OCI-LY1 (cell line): ENCODE measurements around the gene CHST6.
A peak's percentile ranks its signal among the peaks of the same experiment; 100 is the strongest.

Experiments used
- H2AFZ ChIP-seq: fragments of 200-600 bp; sonication (generic), shearing (Covaris generic); 2 replicates; pipeline ENCODE4 v1.6.0; 2014; ENCODE audit warnings: antibody characterized with exemption, mild to moderate bottlenecking, low read length
- H3F3A ChIP-seq: fragments of 200-600 bp; sonication (generic), shearing (Covaris generic); 2 replicates; pipeline ENCODE4 v1.6.0; 2014; ENCODE audit warnings: mild to moderate bottlenecking, antibody characterized with exemption, low read length, moderate library complexity; ENCODE audit not compliant: insufficient read depth
- H3K27ac ChIP-seq: fragments of 200-600 bp; sonication (generic); 2 replicates; pipeline ENCODE4 v1.5.1; 2014; ENCODE audit warnings: low read length, mixed run types, mild to moderate bottlenecking, low read depth; ENCODE audit not compliant: poor library complexity, severe bottlenecking
- H3K27me3 ChIP-seq: fragments of 200-600 bp; sonication (generic); 2 replicates; pipeline ENCODE4 v1.6.0; 2014; ENCODE audit warnings: antibody characterized with exemption, mild to moderate bottlenecking, low read length, moderate library complexity; ENCODE audit not compliant: insufficient read depth
- H3K36me3 ChIP-seq: fragments of 200-600 bp; sonication (generic); 2 replicates; pipeline ENCODE4 v1.6.1; 2014; ENCODE audit warnings: mild to moderate bottlenecking, antibody characterized with exemption, low read length, moderate library complexity, mixed read lengths; ENCODE audit not compliant: insufficient read depth
- H3K4me1 ChIP-seq: fragments of 200-600 bp; sonication (generic); 2 replicates; pipeline ENCODE4 v1.5.1; 2014; ENCODE audit warnings: mild to moderate bottlenecking, low read length, moderate library complexity; ENCODE audit not compliant: insufficient read depth, severe bottlenecking
- H3K4me2 ChIP-seq: fragments of 200-600 bp; sonication (generic), shearing (Covaris generic); 2 replicates; pipeline ENCODE4 v1.6.1; 2014; ENCODE audit warnings: low read length
- H3K4me3 ChIP-seq: fragments of 200-600 bp; sonication (generic); 2 replicates; pipeline ENCODE4 v1.5.1; 2014; ENCODE audit warnings: low read length, low read depth, mild to moderate bottlenecking, mixed read lengths; ENCODE audit not compliant: poor library complexity, severe bottlenecking
- H3K79me2 ChIP-seq: fragments of 200-600 bp; shearing (Covaris generic); 2 replicates; pipeline ENCODE4 v1.6.1; 2016; ENCODE audit warnings: mixed run types, low read length, mixed read lengths; ENCODE audit not compliant: insufficient read depth
- H3K9ac ChIP-seq: fragments of 200-600 bp; sonication (generic), shearing (Covaris generic); 2 replicates; pipeline ENCODE4 v1.6.1; 2014; ENCODE audit warnings: mild to moderate bottlenecking, low read length, mixed read lengths
- H3K9me2 ChIP-seq: fragments of 200-600 bp; sonication (generic), shearing (Covaris generic); 2 replicates; pipeline ENCODE4 v1.6.1; 2014; ENCODE audit warnings: low read depth, mild to moderate bottlenecking, low read length, mixed read lengths
- H3K9me3 ChIP-seq: fragments of 200-600 bp; shearing (Covaris generic); 2 replicates; pipeline ENCODE4 v1.6.1; 2014; ENCODE audit warnings: low read length, mixed read lengths
- H4K20me1 ChIP-seq: fragments of 200-600 bp; sonication (generic), shearing (Covaris generic); 2 replicates; pipeline ENCODE4 v1.6.0; 2016; ENCODE audit warnings: mild to moderate bottlenecking, low read length; ENCODE audit not compliant: insufficient read depth
- CTCF ChIP-seq: fragments of 200-600 bp; sonication (generic), shearing (Covaris generic); IDR thresholded peaks from 2 replicates; pipeline ENCODE4 v1.5.1; 2017; ENCODE audit warnings: mild to moderate bottlenecking, antibody characterized with exemption, low read length, moderate library complexity, mixed read lengths
- EZH2 ChIP-seq: fragments of 200-600 bp; sonication (generic), shearing (Covaris generic); IDR thresholded peaks from 2 replicates; pipeline ENCODE4 v1.8.0; 2017; ENCODE audit warnings: borderline replicate concordance, mixed run types, mild to moderate bottlenecking, antibody characterized with exemption, low read length, moderate library complexity, mixed read lengths

Gene CHST6

GRCh38 chr16:75491876-75492275 lies 3.4 kb downstream of the CHST6 start:
- Histone ChIP-seq H3K4me2 (no peak overlapping the region), H3K36me3 (no peaks in the 10 kb centered on the region), H3K4me1 (peaks cover 6% of the 10 kb centered on the region), H2AFZ (no peak overlapping the region), H3F3A (no peaks in the 10 kb centered on the region), H3K4me3 (no peak overlapping the region), H3K9me3 (no peaks in the 10 kb centered on the region), H3K27ac (no peak overlapping the region), H4K20me1 (no peaks in the 10 kb centered on the region), H3K79me2 (no peaks in the 10 kb centered on the region), H3K9ac (no peak overlapping the region), H3K9me2 (no peaks in the 10 kb centered on the region), H3K27me3 (no peaks in the 10 kb centered on the region)
- no peak for TF ChIP-seq EZH2
- TF ChIP-seq CTCF: peak; percentile 43

GRCh38 chr16:75488322-75488721 lies 6.9 kb downstream of the CHST6 start:
- Histone ChIP-seq H3F3A (peaks cover 3% of the 10 kb centered on the region; the same call in 1 of the 2 replicates), H3K27ac (no peak overlapping the region), H3K4me3 (no peak overlapping the region), H3K36me3 (no peaks in the 10 kb centered on the region), H4K20me1 (no peaks in the 10 kb centered on the region), H3K4me2 (no peak overlapping the region), H3K9me2 (no peaks in the 10 kb centered on the region), H3K4me1 (peaks cover 32% of the 10 kb centered on the region), H3K79me2 (no peaks in the 10 kb centered on the region), H3K9ac (no peak overlapping the region), H3K27me3 (no peaks in the 10 kb centered on the region), H2AFZ (no peak overlapping the region), H3K9me3 (no peaks in the 10 kb centered on the region)
- no peak for TF ChIP-seq CTCF
- TF ChIP-seq EZH2: no peak

GRCh38 chr16:75486676-75487313 lies 8.4 kb downstream of the CHST6 start:
- no peak overlapping the region for H3K4me3 ChIP-seq
- H4K20me1 ChIP-seq: no peaks in the 10 kb centered on the region
- H3K79me2 ChIP-seq: no peaks in the 10 kb centered on the region
- TF ChIP-seq EZH2 (no peak), CTCF (no peak)
- peaks cover 3% of the 10 kb centered on the region; the same call in 1 of the 2 replicates for H3F3A ChIP-seq
- H3K27ac ChIP-seq: peak overlapping the region; percentile 72
- H3K27me3 ChIP-seq: no peaks in the 10 kb centered on the region
- H3K36me3 ChIP-seq: no peaks in the 10 kb centered on the region
- no peaks in the 10 kb centered on the region for H3K9me2 ChIP-seq
- no peak overlapping the region for H3K9ac ChIP-seq
- peaks cover 39% of the 10 kb centered on the region for H3K4me1 ChIP-seq
- no peaks in the 10 kb centered on the region for H3K9me3 ChIP-seq
- H3K4me2 ChIP-seq: no peak overlapping the region
- no peak overlapping the region for H2AFZ ChIP-seq
